ENCODE data around the gene MUL1.

DNA sequence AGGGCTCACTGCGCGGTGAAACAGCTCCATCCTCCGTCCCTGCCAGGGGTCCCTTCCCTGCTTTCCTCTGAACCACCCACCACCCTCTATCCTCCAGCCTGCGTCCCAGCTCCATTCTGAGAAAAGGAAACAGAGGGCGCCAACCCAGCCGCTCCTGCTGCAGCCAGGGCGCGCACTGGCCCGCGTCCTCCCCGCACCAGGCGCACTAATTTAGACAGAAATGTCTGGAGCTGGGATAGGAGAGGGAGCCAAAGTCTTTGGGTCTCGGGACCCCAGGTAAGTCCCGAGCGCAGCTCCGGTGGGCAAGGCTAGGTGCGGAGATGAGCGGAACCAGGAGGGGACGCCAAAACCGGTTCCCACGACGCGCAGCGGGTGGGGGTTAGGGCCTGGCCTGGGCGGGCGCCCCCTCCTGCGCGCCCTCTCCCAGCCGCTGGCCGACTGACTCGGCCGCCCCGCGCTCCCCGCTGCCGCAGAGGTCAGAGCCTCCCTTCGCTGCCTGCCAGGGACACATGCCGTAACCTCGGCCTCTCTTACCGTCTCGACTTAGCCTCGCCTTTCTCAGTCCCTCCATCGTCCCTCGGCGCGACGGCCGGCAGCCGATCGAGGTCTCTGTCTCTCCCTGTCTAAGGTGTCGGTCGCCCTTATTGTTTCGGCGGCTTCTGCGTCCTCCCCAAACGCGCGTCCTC is 24.0 kb downstream of the MUL1 start:
- TF ChIP-seq POLR2A (IDR thresholded peaks at IDR 0.05) = peak in 1 of 2 donors; percentile 13
- TF ChIP-seq CTCF (IDR thresholded peaks at IDR 0.05) = peak in 2 of 4 experiments; percentile 11 to 12

Data from uterus (tissue), 2 donors.